ENCODE results near the gene ALDH9A1. TPM values are rescaled to one million over a fixed set of nuclear protein-coding genes. Genes with fewer than 3 reads are reported as not detected.
A peak's percentile ranks its signal among the peaks of the same experiment; 100 is the strongest.

Gene ALDH9A1
- total and polyA plus RNA-seq, 2 of the 8 experiments (the other 6 are each of a cell fraction or from before 2014, with no cell fraction given), result 57.6 to 63.8 TPM

- Histone ChIP-seq H2BK120ac (replicated peaks; ENCODE audit: low read depth, low read length) (no peak within 1 kb of the TSS), H3K36me3 (ENCODE audit: control insufficient read depth in 2 of 4, insufficient read depth in 4 of 4, low read length in 3 of 4) (no peaks in the 10 kb centered on the region), H3K4me2 (ENCODE audit: insufficient read depth in 1 of 2, low read depth in 2 of 2, low read length in 2 of 2) (peak within 1 kb of the TSS; percentile 75 to 86), H2AFZ (ENCODE audit: low read length) (peak within 1 kb of the TSS; percentile 96), H3K9ac (replicated peaks in 1 of 4; ENCODE audit: extremely low read depth in 1 of 4, low read depth in 3 of 4, low read length in 3 of 4) (peak within 1 kb of the TSS; percentile 46 to 76 (median 69)), H2BK15ac (ENCODE audit: low read length) (no peak within 1 kb of the TSS; the same call in 1 of the 2 replicates), H3K79me2 (ENCODE audit: control insufficient read depth in 1 of 2, insufficient read depth in 2 of 2, low read length in 2 of 2) (peaks cover 0 to 25% of the 10 kb centered on the region in 2 experiments; a peak in 2 of 4 replicates), H3K14ac (ENCODE audit: insufficient read length) (no peak within 1 kb of the TSS), H3K9me3 (ENCODE audit: insufficient read depth in 2 of 2, low read depth in 1 of 2, low read length in 1 of 2) (no peaks in the 10 kb centered on the region), H2AK5ac (ENCODE audit: low read depth, low read length) (no peak within 1 kb of the TSS), H3K56ac (replicated peaks; ENCODE audit: insufficient read length, low read depth, low read length) (peak within 1 kb of the TSS; percentile 65), H3K4ac (replicated peaks; ENCODE audit: insufficient read length, low read depth, low read length) (no peak within 1 kb of the TSS), H3K23me2 (ENCODE audit: low read depth, low read length) (peaks cover 10% of the 10 kb centered on the region; the same call in 1 of the 2 replicates), H3K27me3 (replicated peaks in 1 of 4; ENCODE audit: control insufficient read depth in 3 of 4, extremely low read depth in 1 of 4, insufficient read depth in 3 of 4, low read length in 3 of 4) (no peaks in the 10 kb centered on the region), H3K18ac (ENCODE audit: extremely low read depth, low read length) (peak within 1 kb of the TSS; percentile 98), H2BK12ac (ENCODE audit: low read depth, low read length) (no peak within 1 kb of the TSS; the same call in 1 of the 2 replicates), H4K8ac (ENCODE audit: extremely low read depth, insufficient read depth, low read length) (peak within 1 kb of the TSS; percentile 76), H4K20me1 (replicated peaks in 1 of 2; ENCODE audit: control insufficient read depth in 1 of 2, insufficient read depth in 2 of 2, low read length in 2 of 2) (no peaks in the 10 kb centered on the region), H4K5ac (ENCODE audit: insufficient read length, low read depth, low read length) (peak within 1 kb of the TSS; percentile 94), H3K23ac (ENCODE audit: insufficient read length) (no peak within 1 kb of the TSS), H2BK20ac (ENCODE audit: low read length) (peak within 1 kb of the TSS; percentile 76), H4K91ac (replicated peaks; ENCODE audit: insufficient read length, low read length) (peak within 1 kb of the TSS; percentile 29), H3K4me1 (replicated peaks in 1 of 4; ENCODE audit: control insufficient read depth in 3 of 4, insufficient read depth in 4 of 4, low read length in 3 of 4) (peaks cover 3 to 11% (median 6%) of the 10 kb centered on the region in 4 experiments; a peak in 4 of 7 replicates), H3K4me3 (ENCODE audit: extremely low read depth in 1 of 4, insufficient read depth in 2 of 4, low read depth in 3 of 4, low read length in 4 of 4) (peak within 1 kb of the TSS; percentile 57 to 84 (median 82)), H3K79me1 (ENCODE audit: low read depth, low read length) (no peaks in the 10 kb centered on the region), H3K27ac (ENCODE audit: low read depth, low read length) (peak within 1 kb of the TSS; percentile 86), H2BK5ac (ENCODE audit: low read depth, low read length) (peak within 1 kb of the TSS; percentile 90)
- 1% methylated on average over 39 of the region's 56 CpGs; no CpG with 5 or more reads in 1 of the 2 experiments for WGBS, 2 experiments (ENCODE audit: extremely low coverage in 1 of 2, insufficient coverage in 1 of 2, insufficient read length in 1 of 2, insufficient replicate concordance in 2 of 2, low coverage in 1 of 2, low lambda C conversion rate in 2 of 2, missing lambda C conversion rate in 1 of 2)
- POLR2A ChIA-PET (ENCODE audit: partially characterized antibody), result interaction anchor here (0.7 to 2.2 kb wide), 6 partner anchors 10 to 198 kb away, joined by 3 to 8 read pairs (median 4); no protein-coding TSS in a partner anchor
- FAIRE-seq, result peak; percentile 50
- peak; percentile 87 to 90 for DNase-seq (ENCODE audit: low read depth in 1 of 2, low spot score in 2 of 2)
- CTCF ChIA-PET (ENCODE audit: partially characterized antibody), result interaction anchor here (0.5 to 1.3 kb wide), 3 partner anchors 13 to 33 kb away, joined by 3 read pairs; no protein-coding TSS in a partner anchor
- peak; percentile 33; the same call in 1 of the 2 replicates for TF ChIP-seq NRF1 (IDR thresholded peaks at IDR 0.05; ENCODE audit: low read depth, low read length)
- peak; percentile 58; the same call in 1 of the 2 replicates for TF ChIP-seq SP4 (IDR thresholded peaks at IDR 0.05; ENCODE audit: low read length)
- no peak for TF ChIP-seq CTBP2 (IDR thresholded peaks at IDR 0.05; ENCODE audit: borderline replicate concordance, insufficient read depth, insufficient read length, low read length)
- TF ChIP-seq PHF8 (conservative IDR thresholded peaks at IDR 0.05; ENCODE audit: low read depth, low read length), result peak; percentile 77; the same call in 1 of the 2 replicates
- peak; percentile 59 for TF ChIP-seq E2F6 (IDR thresholded peaks at IDR 0.05)
- TF ChIP-seq GTF2F1 (IDR thresholded peaks at IDR 0.05; ENCODE audit: borderline replicate concordance, low read depth, low read length), result no peak
- TF ChIP-seq KDM1A (IDR thresholded peaks at IDR 0.05; ENCODE audit: borderline replicate concordance, low read length), result peak; percentile 14; the same call in 1 of the 2 replicates
These were observed 67.6 kb downstream of the ALDH9A1 start, which contains the start of gene MGST3 for GRCh38 chr1:165630629-165631341. TSS of gene MGST3 (plus strand) at chr1:165631234. CDS start at chr1:165649848, 18,614 bp downstream.

Measured in H1 (cell line).